Sigmoid colon (tissue), 7 donors: ENCODE measurements around the gene C8A. TPM values are rescaled to one million over a fixed set of nuclear protein-coding genes. Genes with fewer than 3 reads are reported as not detected.

Source experiments
- DNase-seq: peaks from one replicate; pipeline ENCODE4 v3.0.0-alpha.2; 2019
- H3K27ac ChIP-seq, 4 donors: fragments of 200-600 bp; sonication (generic); one replicate each; pipeline ENCODE4 v1.5.1; 2016 to 2019; ENCODE audit warnings: mild to moderate bottlenecking in 1 of 4
- H3K27me3 ChIP-seq, 3 donors: fragments of 200-600 bp; sonication (generic); one replicate each; pipeline ENCODE4 v1.5.1; 2019; ENCODE audit warnings: mild to moderate bottlenecking in 1 of 3
- H3K36me3 ChIP-seq, 4 donors: fragments of 200-600 bp; sonication (generic); one replicate each; pipeline ENCODE4 v1.5.1; 2016 to 2019
- H3K4me1 ChIP-seq, 4 donors: fragments of 200-600 bp; sonication (generic); one replicate each; pipeline ENCODE4 v1.5.1; 2017 to 2019
- H3K4me3 ChIP-seq, 4 donors: fragments of 200-600 bp; sonication (generic); one replicate each; pipeline ENCODE4 v1.5.1; 2017 to 2019; ENCODE audit warnings: mild to moderate bottlenecking in 2 of 4, moderate library complexity in 1 of 4
- H3K9me3 ChIP-seq, 4 donors: fragments of 200-600 bp in 3 of 4; sonication (generic) in 3 of 4; one replicate each; pipeline versions ENCODE4 v1.5.1 to v1.6.1; 2013 to 2019
- CTCF ChIP-seq, 4 experiments: fragments of 450-650 bp in 3 of 4; fragments of 200-600 bp in 1 of 4; IDR thresholded peaks; one replicate each; pipeline ENCODE4 v1.5.1; 2016 to 2019; ENCODE audit warnings: antibody characterized with exemption in 4 of 4, mild to moderate bottlenecking in 3 of 4, moderate library complexity in 2 of 4
- EP300 ChIP-seq, 4 donors: sonication (generic); formaldehyde crosslinking; IDR thresholded peaks; one replicate each; pipeline ENCODE4 v1.6.1; 2017; ENCODE audit warnings: antibody characterized with exemption in 4 of 4
- POLR2A ChIP-seq, 2 donors: fragments of 450-650 bp; IDR thresholded peaks; one replicate each; pipeline ENCODE4 v1.6.1; 2016; ENCODE audit warnings: antibody characterized with exemption in 2 of 2, mild to moderate bottlenecking in 2 of 2, moderate library complexity in 2 of 2
- POLR2AphosphoS5 ChIP-seq, 4 donors: sonication (generic); formaldehyde crosslinking; IDR thresholded peaks; one replicate each; pipeline ENCODE4 v1.6.1; 2017; ENCODE audit warnings: antibody characterized with exemption in 4 of 4
- WGBS, 2 donors: extraction: QIAGEN DNeasy Blood & Tissue Kit; methylation state at CpG; one replicate each; pipeline ENCODE4 v1.1.7; 2013; 5-methylcytosine and 5-hydroxymethylcytosine counted together
- intact Hi-C: fragments of 100-400 bp; cut with DNase I; formaldehyde crosslinking; loops from one replicate; pipeline ENCODE4 v1.15.1; 2023
- polyA plus RNA-seq, 3 donors: library from polyadenylated mRNA; stranded (reverse); fragments of 200-250 nt; gene quantifications; one replicate each; pipeline ENCODE4 v1.2.3, GENCODE V29; 2013
- total RNA-seq, 4 donors: library from RNA; depleted of rRNA; stranded (reverse); fragments of >200 nt; gene quantifications; one replicate each; pipeline ENCODE4 v1.1.0, GENCODE V29; 2016
- donor health status: healthy with polysubstance abuse.
- donor health status: Bipolar disorder and iron deficiency.
- donor health status: healthy.

C8A gene
- total and polyA plus RNA-seq, 7 donors: not detected

- WGBS, 2 donors: 80 to 82% methylated on average over 3 of the region's 3 CpGs
- TF ChIP-seq CTCF (IDR thresholded peaks at IDR 0.05) (no peak), POLR2AphosphoS5 (IDR thresholded peaks at IDR 0.05) (no peak), POLR2A (IDR thresholded peaks at IDR 0.05) (no peak), EP300 (IDR thresholded peaks at IDR 0.05) (no peak)
- intact Hi-C loops: no loop called here
- DNase-seq: no peak
- H3K27ac ChIP-seq: no peak within 1 kb of the TSS
- H3K4me3 ChIP-seq: no peak within 1 kb of the TSS
- no peaks in the 10 kb centered on the region for H3K9me3 ChIP-seq
- H3K4me1 ChIP-seq: no peaks in the 10 kb centered on the region
- no peaks in the 10 kb centered on the region for H3K36me3 ChIP-seq
- no peaks in the 10 kb centered on the region for H3K27me3 ChIP-seq
These were observed 111.5 kb downstream of the C8A start, which contains the start of gene C8B for GRCh38 chr1:56965916-56966697. C8B (minus strand) TSS chr1:56966015; CDS start chr1:56965948, 67 bp downstream.

DNA sequence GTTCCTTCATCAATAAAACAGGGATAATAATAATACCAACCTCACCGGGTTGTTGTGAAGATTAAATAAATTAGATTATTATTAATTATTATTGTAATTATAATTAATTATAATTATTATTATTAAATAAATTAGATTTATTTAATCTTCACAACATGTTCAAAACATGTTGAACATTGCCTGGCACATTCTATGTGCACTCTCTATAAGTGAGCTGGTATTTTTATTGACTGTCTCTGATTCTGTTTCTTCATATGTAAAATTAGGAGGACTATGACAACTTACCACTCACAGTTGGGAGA, 112.1 kb downstream of the C8A start:
- no peaks in the 10 kb centered on the region for H3K36me3 ChIP-seq
- no peak for TF ChIP-seq CTCF (IDR thresholded peaks at IDR 0.05)
- TF ChIP-seq POLR2AphosphoS5 (IDR thresholded peaks at IDR 0.05): no peak
- no peak for TF ChIP-seq EP300 (IDR thresholded peaks at IDR 0.05)
- TF ChIP-seq POLR2A (IDR thresholded peaks at IDR 0.05): no peak
- H3K4me3 ChIP-seq: no peak overlapping the region
- H3K27ac ChIP-seq: no peak overlapping the region
- intact Hi-C loops: no loop called here
- H3K4me1 ChIP-seq: no peaks in the 10 kb centered on the region
- WGBS, 2 donors: 79 to 96% methylated on average over 1 of the region's 1 CpG
- H3K9me3 ChIP-seq: no peaks in the 10 kb centered on the region
- H3K27me3 ChIP-seq: no peaks in the 10 kb centered on the region
- no peak for DNase-seq

GRCh38 chr1:56967355-56967754, 112.8 kb downstream of the C8A start:
- WGBS, 2 donors: 68 to 69% methylated on average over 3 of the region's 3 CpGs

More at GRCh38 chr1:56967355-56967754, 112.8 kb downstream of the C8A start:
- Histone ChIP-seq H3K4me1 (no peaks in the 10 kb centered on the region), H3K27me3 (no peaks in the 10 kb centered on the region), H3K9me3 (no peaks in the 10 kb centered on the region), H3K4me3 (no peak overlapping the region), H3K27ac (no peak overlapping the region), H3K36me3 (no peaks in the 10 kb centered on the region)
- no peak for TF ChIP-seq CTCF (IDR thresholded peaks at IDR 0.05)
- TF ChIP-seq POLR2AphosphoS5 (IDR thresholded peaks at IDR 0.05): no peak
- TF ChIP-seq POLR2A (IDR thresholded peaks at IDR 0.05): no peak
- TF ChIP-seq EP300 (IDR thresholded peaks at IDR 0.05): no peak
- intact Hi-C loops: no loop called here
- no peak for DNase-seq

Other genes starting within 250 kb of the C8A start
- gene PRKAA2, start 209.5 kb upstream of the C8A start, total RNA-seq: 10 to 100 TPM; 25.3 to 30.8 (median 27.8) TPM
- 1 to 10 TPM in 1 of 3 donors, under 1 TPM in 2; 0.23 to 1.4 (median 0.60) TPM for gene PRKAA2, start 209.5 kb upstream of the C8A start, polyA plus RNA-seq
- gene FYB2, start 35.4 kb upstream of the C8A start, total RNA-seq: not detected
- 1 to 10 TPM; 1.4 to 2.3 (median 1.8) TPM for gene FYB2, start 35.4 kb upstream of the C8A start, polyA plus RNA-seq
- not detected for gene C8B, start 111.2 kb downstream of the C8A start, total RNA-seq
- gene C8B, start 111.2 kb downstream of the C8A start, polyA plus RNA-seq: not detected